KG1 (cell line): ENCODE data around the gene ALOX15.
"Not testable (repeated sequence)": the region's sequence is repeated elsewhere in the genome, so short reads cannot be mapped to it uniquely, and the experiment has no call there.

Experiments used
- DNase-seq: peaks from one replicate; lab custom pipeline; 2025; lab: John Stamatoyannopoulos, UW

ALOX15 gene

GRCh38 chr17:4594406-4594805, 47.1 kb downstream of the ALOX15 start:
- DNase-seq, result no peak

- DNase-seq, result no peak
Measured at GRCh38 chr17:4593021-4593421, 48.5 kb downstream of the ALOX15 start.

- DNase-seq, result no peak
Measured at GRCh38 chr17:4592240-4593005, 49.1 kb downstream of the ALOX15 start.

GRCh38 chr17:4591529-4591928, 49.9 kb downstream of the ALOX15 start:
- no peak for DNase-seq

- DNase-seq, result no peak
Measured at GRCh38 chr17:4590981-4591453, 50.5 kb downstream of the ALOX15 start.

GRCh38 chr17:4590042-4590441, 51.4 kb downstream of the ALOX15 start:
- not testable (repeated sequence) for DNase-seq

GRCh38 chr17:4588898-4589625, 52.4 kb downstream of the ALOX15 start:
- no peak for DNase-seq

- no peak for DNase-seq
Measured at GRCh38 chr17:4588391-4588790, 53.1 kb downstream of the ALOX15 start.

- no peak for DNase-seq
Measured at GRCh38 chr17:4587803-4588202, 53.7 kb downstream of the ALOX15 start.

GRCh38 chr17:4587195-4587594, 54.3 kb downstream of the ALOX15 start:
- DNase-seq, result no peak

- no peak for DNase-seq
Measured at GRCh38 chr17:4586043-4586442, 55.4 kb downstream of the ALOX15 start.

- DNase-seq, result no peak
Measured at GRCh38 chr17:4585638-4585994, 55.9 kb downstream of the ALOX15 start.

GRCh38 chr17:4584917-4585637, 56.4 kb downstream of the ALOX15 start:
- DNase-seq, result no peak

GRCh38 chr17:4584101-4584916, 57.2 kb downstream of the ALOX15 start, which contains the start of gene SMTNL2:
Gene SMTNL2, plus strand, starts transcription at chr17:4584529. Its CDS starts 77 bp downstream, at chr17:4584606.
- DNase-seq, result no peak

- DNase-seq, result no peak
Measured at GRCh38 chr17:4583782-4584100, 57.7 kb downstream of the ALOX15 start.

- DNase-seq, result no peak
Measured at GRCh38 chr17:4583206-4583605, 58.3 kb downstream of the ALOX15 start.

- no peak for DNase-seq
Measured at GRCh38 chr17:4582691-4583090, 58.8 kb downstream of the ALOX15 start.

GRCh38 chr17:4582101-4582501, 59.4 kb downstream of the ALOX15 start:
- DNase-seq, result no peak
